ENCODE results near the gene TMEM45B. TPM values are rescaled to one million over a fixed set of nuclear protein-coding genes. Genes with fewer than 3 reads are reported as not detected.

Gene TMEM45B
- total and polyA plus RNA-seq, 8 donors: 0.51 to 3.1 (median 1.6) TPM

DNA sequence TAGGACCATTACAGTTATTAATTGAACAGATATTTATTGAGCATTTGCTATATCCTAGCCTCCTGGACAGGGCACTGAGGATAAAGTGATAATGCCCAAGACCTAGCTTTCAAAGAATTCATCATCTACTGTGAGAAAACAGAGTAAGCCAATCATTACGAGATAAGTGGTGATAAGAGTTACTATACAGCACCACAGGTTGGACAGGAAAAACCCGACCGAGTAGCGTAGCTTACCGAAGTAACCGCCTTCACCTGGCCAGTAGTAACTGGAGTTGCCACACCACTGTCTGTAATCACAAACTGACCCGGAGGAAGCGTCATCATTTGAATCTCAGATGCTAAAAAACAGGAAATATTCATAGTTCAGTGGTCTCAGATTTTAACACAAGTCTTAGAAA lies 89.8 kb downstream of the TMEM45B start:
- Histone ChIP-seq H3K27ac (no peak overlapping the region), H3K9me3 (no peaks in the 10 kb centered on the region), H3K4me1 (no peaks in the 10 kb centered on the region), H3K27me3 (no peaks in the 10 kb centered on the region), H3K4me3 (no peak overlapping the region), H3K36me3 (peaks cover 0 to 11% (median 0%) of the 10 kb centered on the region in 3 donors)
- FAIRE-seq (no peak), DNase-seq (no peak), ATAC-seq (no peak)
- TF ChIP-seq, protein P1, sequence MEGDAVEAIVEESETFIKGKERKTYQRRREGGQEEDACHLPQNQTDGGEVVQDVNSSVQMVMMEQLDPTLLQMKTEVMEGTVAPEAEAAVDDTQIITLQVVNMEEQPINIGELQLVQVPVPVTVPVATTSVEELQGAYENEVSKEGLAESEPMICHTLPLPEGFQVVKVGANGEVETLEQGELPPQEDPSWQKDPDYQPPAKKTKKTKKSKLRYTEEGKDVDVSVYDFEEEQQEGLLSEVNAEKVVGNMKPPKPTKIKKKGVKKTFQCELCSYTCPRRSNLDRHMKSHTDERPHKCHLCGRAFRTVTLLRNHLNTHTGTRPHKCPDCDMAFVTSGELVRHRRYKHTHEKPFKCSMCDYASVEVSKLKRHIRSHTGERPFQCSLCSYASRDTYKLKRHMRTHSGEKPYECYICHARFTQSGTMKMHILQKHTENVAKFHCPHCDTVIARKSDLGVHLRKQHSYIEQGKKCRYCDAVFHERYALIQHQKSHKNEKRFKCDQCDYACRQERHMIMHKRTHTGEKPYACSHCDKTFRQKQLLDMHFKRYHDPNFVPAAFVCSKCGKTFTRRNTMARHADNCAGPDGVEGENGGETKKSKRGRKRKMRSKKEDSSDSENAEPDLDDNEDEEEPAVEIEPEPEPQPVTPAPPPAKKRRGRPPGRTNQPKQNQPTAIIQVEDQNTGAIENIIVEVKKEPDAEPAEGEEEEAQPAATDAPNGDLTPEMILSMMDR (IDR thresholded peaks at IDR 0.05): no peak
- 85 to 89% methylated on average over 8 of the region's 8 CpGs for WGBS, 2 donors
- intact Hi-C loops (cut with DNase I): no loop called here

Other genes starting within 250 kb of the TMEM45B start
- 10 to 100 TPM; 11.0 to 18.3 (median 12.6) TPM for gene NFRKB, start 79.7 kb downstream of the TMEM45B start, total RNA-seq
- 10 to 100 TPM; 12.6 to 13.2 TPM for gene NFRKB, start 79.7 kb downstream of the TMEM45B start, polyA plus RNA-seq
- gene PRDM10, start 187.0 kb downstream of the TMEM45B start, total RNA-seq: 1 to 10 TPM; 3.1 to 5.3 (median 3.3) TPM
- gene PRDM10, start 187.0 kb downstream of the TMEM45B start, polyA plus RNA-seq: 1 to 10 TPM; 2.3 to 2.8 TPM

Data from pancreas (tissue), 10 donors.